ENCODE results near the gene PODNL1.
"Not testable (repeated sequence)": the region's sequence is repeated elsewhere in the genome, so short reads cannot be mapped to it uniquely, and the experiment has no call there.

PODNL1 gene

DNA sequence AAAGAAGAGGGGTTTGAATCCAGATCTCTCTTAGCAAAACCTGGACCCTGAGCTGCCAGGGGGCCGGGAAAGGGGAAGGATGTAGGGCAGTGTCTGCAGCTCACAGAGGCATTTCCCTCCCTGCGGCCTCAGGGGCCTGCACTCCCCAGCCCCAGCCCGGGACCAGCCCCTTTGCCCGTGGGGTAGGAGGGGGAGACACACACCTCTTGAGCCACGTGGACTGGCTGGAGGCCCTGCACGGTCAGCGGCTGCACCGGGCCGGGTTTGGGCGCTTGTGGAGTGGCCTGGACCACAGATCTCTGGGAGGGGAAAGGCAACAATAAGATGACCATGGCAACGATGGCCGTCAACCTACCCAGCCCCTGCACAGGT is 41.0 kb upstream of the PODNL1 start:
- Mint-ChIP-seq H3K27ac (peak overlapping the region; percentile 37), H3K36me3 (peaks cover 19% of the 10 kb centered on the region), H3K4me1 (peaks cover 9% of the 10 kb centered on the region), H3K9me3 (no peaks in the 10 kb centered on the region), H3K4me3 (peak overlapping the region; percentile 59)
- DNase-seq (ENCODE audit: low spot score in 2 of 2) (no peak), ATAC-seq (peak; percentile 2)

DNA sequence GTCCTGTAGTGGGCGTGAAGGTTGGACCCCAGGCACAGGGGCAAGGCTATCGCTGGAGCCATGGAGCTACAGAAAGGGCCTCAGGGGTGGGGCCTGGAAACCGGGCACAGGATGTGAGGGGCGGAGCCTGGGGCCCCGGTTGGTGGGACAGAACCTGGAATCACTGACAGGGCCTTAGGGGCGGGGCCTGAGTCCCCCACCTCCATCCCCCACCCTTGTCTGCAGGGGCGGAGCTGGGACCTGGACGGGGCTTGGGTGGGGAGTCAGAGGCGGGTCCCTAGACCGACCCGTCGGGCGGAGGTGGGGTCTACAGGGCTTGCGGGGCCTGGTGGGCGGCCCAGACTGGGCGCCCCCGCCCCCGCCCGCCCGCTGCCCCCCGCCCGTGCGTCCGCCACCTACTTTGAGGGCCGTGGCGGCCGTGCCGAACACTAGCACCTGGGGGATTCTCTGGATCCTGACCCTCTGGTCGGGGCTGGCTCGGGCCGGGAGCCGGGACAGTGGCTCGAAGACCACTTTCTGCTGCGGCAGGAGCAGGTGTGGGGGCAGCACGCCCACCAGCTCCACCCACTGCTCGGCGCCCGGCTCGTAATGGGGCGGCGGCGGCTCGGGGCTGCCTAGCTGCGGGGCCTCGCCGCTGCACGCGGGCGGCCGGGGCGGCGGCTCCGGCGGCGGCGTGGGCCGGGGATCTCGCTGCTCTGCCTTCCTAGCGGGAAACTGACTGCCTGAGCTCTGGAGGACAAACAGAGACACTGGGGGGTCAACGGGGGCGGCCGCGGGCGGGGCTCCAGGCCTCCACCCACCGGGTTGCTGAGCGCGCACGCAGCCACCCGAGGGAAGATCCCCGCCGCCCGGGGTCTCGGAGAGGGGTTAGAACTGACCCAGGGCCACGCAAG is 40.4 kb upstream of the PODNL1 start:
- Mint-ChIP-seq H3K9me3 (no peaks in the 10 kb centered on the region), H3K4me1 (peaks cover 15% of the 10 kb centered on the region), H3K4me3 (peak overlapping the region; percentile 59), H3K36me3 (peaks cover 25% of the 10 kb centered on the region), H3K27ac (peak overlapping the region; percentile 74)
- ATAC-seq (peak; percentile 53), DNase-seq (ENCODE audit: low spot score in 2 of 2) (no peak)

DNA sequence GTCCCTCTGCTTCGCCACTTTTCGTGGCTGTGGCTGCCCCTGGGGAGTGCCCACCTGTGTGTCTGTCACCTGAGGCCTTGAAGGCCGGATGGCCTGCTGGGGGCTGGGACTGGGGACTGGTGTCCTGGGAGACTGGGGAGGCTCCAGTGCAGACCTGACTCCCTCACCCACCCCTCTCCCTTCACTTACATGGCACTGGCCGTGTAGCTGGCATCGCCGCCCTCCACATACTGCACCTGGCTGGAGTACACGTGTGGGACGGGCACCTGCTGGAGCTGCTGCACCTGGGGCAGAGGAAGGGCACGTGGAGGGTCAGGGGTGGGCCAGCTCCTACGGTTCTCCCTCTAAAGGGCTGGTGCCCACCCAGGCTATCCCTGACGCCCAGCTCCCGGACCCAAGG is 39.6 kb upstream of the PODNL1 start:
- DNase-seq (ENCODE audit: low spot score in 2 of 2), result no peak
- H3K27ac Mint-ChIP-seq, result peak overlapping the region; percentile 74
- H3K4me1 Mint-ChIP-seq, result peaks cover 15% of the 10 kb centered on the region
- no peak for ATAC-seq
- peak overlapping the region; percentile 59 for H3K4me3 Mint-ChIP-seq
- H3K9me3 Mint-ChIP-seq, result no peaks in the 10 kb centered on the region
- H3K36me3 Mint-ChIP-seq, result peaks cover 32% of the 10 kb centered on the region

DNA sequence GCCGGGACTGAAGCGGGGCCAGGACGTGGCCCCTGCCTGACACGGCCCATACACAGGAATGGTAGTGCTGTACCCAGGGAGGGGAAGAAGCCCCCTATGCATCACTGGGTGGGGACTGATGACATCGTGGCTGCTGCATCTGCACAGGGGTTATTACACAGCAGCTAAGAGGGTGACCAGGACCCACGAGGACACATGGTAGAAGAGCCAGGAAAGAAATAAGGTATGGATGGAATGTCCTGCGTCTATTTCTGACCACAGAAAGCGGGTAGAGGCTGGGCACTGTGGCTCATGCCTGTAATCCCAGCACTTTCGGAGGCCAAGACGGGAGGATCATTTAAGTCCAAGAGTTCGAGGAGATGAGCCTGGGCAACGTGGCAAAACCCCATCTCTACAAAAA is 38.2 kb upstream of the PODNL1 start:
- peaks cover 42% of the 10 kb centered on the region for H3K36me3 Mint-ChIP-seq
- H3K9me3 Mint-ChIP-seq, result no peaks in the 10 kb centered on the region
- DNase-seq (ENCODE audit: low spot score in 2 of 2) (no peak), ATAC-seq (no peak)
- H3K4me3 Mint-ChIP-seq, result no peak overlapping the region
- peak overlapping the region; percentile 4 for H3K27ac Mint-ChIP-seq
- peaks cover 15% of the 10 kb centered on the region for H3K4me1 Mint-ChIP-seq

DNA sequence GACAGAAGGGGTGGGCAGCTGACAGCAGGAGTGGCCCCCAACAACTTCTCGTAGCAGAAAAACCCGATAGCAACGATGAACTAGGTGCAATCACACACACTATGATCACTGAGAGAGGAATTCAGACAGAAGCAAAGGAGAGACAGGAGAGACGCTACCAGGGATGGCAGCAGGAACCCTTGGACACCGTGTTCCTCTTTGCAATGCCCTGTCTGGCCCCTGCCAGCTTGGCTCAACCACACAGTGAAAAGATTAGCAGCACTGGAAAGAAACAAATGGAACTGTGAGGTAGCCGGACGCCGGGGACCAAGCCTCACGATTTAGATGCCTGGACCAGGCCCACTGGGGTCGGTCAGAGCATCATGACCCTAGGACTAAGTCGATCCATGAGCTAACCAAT is 37.7 kb upstream of the PODNL1 start:
- H3K27ac Mint-ChIP-seq, result no peak overlapping the region
- H3K4me1 Mint-ChIP-seq, result peaks cover 15% of the 10 kb centered on the region
- no peak overlapping the region for H3K4me3 Mint-ChIP-seq
- DNase-seq (ENCODE audit: low spot score in 2 of 2) (no peak), ATAC-seq (no peak)
- peaks cover 48% of the 10 kb centered on the region for H3K36me3 Mint-ChIP-seq
- no peaks in the 10 kb centered on the region for H3K9me3 Mint-ChIP-seq

DNA sequence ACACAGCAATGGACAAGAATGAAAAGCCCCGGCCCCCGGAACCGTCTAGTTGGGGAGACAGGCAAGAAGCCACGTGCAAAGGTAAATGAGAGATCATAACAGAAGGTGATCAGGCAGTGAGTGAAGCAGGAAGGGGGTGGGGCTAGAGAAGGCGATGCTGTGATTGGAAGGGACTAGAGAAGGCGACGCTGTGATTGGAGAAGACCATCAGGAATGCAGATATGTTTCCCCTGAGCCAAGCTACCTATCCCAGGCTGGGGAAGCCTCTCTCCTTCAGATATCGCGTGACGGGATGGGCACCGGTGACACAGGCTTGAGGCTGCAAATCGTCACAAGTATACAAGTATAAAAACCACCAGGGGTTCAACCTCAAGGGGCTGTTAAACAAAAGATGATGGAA is 35.9 kb upstream of the PODNL1 start:
- Mint-ChIP-seq H3K4me3 (no peak overlapping the region), H3K4me1 (peaks cover 9% of the 10 kb centered on the region), H3K27ac (peak overlapping the region; percentile 30), H3K9me3 (no peaks in the 10 kb centered on the region), H3K36me3 (peaks cover 61% of the 10 kb centered on the region)
- ATAC-seq (peak; percentile 42), DNase-seq (ENCODE audit: low spot score in 2 of 2) (no peak)

DNA sequence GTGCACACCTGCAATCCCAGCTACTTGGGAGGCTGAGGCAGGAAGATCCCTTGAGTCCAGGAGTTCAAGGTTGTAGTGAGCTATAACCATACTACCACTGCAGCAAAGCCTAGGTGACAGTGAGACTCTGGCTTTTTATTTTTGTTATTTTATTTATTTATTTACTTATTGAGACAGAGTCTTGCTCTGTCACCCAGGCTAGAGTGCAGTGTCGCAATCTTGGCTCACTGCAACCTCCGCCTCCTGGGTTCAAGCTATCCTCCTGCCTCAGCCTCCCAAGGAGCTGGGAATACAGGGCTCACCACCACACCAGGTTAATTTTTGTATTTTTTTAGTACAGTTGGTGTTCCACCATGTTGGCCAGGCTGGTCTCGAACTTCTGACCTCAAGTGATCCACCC is 35.3 kb upstream of the PODNL1 start:
- H3K36me3 Mint-ChIP-seq, result peaks cover 66% of the 10 kb centered on the region
- H3K27ac Mint-ChIP-seq; H3K4me3 Mint-ChIP-seq; H3K9me3 Mint-ChIP-seq; DNase-seq (ENCODE audit: low spot score in 2 of 2); H3K4me1 Mint-ChIP-seq; ATAC-seq: not testable (repeated sequence)

DNA sequence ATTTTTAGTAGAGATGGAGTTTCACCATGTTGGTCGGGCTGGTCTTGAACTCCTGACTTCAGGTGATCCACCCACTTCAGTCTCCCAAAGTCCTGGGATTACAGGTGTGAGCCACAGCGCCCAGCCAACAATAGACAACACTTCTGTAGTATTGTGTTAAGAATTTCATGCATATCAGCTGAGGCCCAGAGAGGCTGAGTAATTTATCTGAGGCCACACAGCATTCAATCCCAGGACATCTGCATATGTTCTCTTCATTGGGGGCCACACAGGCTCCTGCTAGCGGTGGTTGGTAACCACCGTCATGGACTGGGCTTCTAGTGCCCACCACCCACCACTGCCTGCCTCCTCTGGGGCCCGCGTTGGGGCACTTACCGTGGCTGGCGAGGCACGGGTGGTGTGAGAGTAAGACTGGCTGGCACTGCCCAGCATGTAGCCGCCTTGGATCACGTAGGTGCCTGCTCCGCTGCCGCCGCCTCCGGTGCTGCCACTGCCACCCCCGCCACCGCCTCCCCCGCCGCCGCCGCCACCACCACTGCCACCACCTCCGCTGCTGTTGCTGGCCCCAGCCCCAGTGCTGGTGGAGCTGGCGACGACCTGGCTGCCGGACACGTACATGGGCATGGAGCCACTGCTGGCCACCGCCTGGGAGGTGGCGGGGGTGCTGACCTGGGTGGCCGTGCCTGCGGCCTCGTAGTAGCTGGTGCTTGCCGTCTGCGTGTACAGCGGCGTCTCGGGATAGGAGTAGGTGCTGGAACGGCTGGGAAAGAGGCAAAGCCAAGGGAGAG is 34.3 kb upstream of the PODNL1 start:
- no peaks in the 10 kb centered on the region for H3K9me3 Mint-ChIP-seq
- DNase-seq (ENCODE audit: low spot score in 2 of 2), result no peak
- H3K4me1 Mint-ChIP-seq, result peaks cover 9% of the 10 kb centered on the region
- H3K4me3 Mint-ChIP-seq, result no peak overlapping the region
- no peak overlapping the region for H3K27ac Mint-ChIP-seq
- no peak for ATAC-seq
- H3K36me3 Mint-ChIP-seq, result peaks cover 73% of the 10 kb centered on the region

DNA sequence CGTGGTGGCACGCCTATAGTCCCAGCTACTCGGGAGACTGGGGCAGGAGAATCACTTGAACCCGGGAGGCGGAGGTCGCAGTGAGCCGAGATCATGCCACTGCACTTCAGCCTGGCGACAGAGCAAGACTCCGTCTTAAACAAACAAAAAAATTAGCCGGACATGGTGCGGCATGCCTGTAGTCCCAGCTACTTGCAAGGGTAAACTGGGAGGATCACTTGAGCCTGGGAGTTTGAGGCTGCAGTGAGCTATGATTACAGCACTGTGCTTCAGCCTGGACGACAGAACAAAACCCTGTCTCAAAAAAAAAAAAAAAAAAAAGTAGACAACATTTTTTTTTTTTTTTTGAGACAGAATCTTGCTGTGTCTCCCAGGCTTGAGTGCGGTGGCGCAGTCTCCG is 33.7 kb upstream of the PODNL1 start:
- H3K36me3 Mint-ChIP-seq, result peaks cover 79% of the 10 kb centered on the region
- not testable (repeated sequence) for H3K9me3 Mint-ChIP-seq; H3K4me3 Mint-ChIP-seq; DNase-seq (ENCODE audit: low spot score in 2 of 2); H3K27ac Mint-ChIP-seq; ATAC-seq; H3K4me1 Mint-ChIP-seq

DNA sequence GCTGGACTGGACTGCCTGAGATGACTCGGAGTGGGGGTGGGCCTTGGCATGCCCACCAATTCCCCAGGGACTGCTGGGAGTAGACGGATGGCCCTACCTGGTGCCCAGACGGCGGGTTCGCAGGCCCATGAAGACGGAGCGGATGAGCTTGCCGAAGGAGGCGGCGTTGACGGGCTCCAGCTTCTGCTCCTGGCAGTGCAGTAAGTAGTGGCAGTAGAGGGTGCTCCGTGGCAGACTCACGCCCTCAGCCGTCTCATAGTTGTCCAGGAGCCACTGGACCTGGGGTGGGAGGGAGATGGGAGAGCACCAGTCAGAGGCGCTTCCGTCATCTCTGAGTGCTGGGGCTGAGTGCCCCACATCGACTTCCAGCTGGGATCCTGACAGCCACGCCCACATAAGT is 31.7 kb upstream of the PODNL1 start:
- H3K9me3 Mint-ChIP-seq, result no peaks in the 10 kb centered on the region
- no peak for ATAC-seq
- no peak for DNase-seq (ENCODE audit: low spot score in 2 of 2)
- no peak overlapping the region for H3K4me3 Mint-ChIP-seq
- no peak overlapping the region for H3K27ac Mint-ChIP-seq
- peaks cover 9% of the 10 kb centered on the region for H3K4me1 Mint-ChIP-seq
- peaks cover 69% of the 10 kb centered on the region for H3K36me3 Mint-ChIP-seq

DNA sequence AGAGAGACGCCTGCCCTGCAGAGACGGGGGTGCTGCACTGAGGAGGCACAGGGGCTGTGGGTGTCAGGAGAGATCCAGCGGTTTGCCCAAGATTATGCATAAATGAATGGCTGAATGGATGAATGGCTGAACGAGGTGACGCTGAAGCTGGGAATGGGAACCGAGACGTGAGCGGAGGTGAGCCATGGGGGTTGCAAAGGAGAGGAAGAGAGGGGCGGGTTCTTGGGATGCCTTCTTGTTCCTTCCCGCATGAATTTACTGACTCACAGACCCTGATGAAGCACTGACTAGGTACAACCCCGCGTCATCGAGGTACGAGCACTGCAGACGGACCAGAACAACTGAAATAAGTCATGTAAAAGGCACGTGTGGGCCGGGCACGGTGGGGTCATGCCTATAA is 30.8 kb upstream of the PODNL1 start:
- no peak for ATAC-seq
- Mint-ChIP-seq H3K4me1 (peaks cover 3% of the 10 kb centered on the region), H3K9me3 (no peaks in the 10 kb centered on the region), H3K27ac (no peak overlapping the region), H3K36me3 (peaks cover 69% of the 10 kb centered on the region), H3K4me3 (no peak overlapping the region)
- DNase-seq (ENCODE audit: low spot score in 2 of 2), result no peak

DNA sequence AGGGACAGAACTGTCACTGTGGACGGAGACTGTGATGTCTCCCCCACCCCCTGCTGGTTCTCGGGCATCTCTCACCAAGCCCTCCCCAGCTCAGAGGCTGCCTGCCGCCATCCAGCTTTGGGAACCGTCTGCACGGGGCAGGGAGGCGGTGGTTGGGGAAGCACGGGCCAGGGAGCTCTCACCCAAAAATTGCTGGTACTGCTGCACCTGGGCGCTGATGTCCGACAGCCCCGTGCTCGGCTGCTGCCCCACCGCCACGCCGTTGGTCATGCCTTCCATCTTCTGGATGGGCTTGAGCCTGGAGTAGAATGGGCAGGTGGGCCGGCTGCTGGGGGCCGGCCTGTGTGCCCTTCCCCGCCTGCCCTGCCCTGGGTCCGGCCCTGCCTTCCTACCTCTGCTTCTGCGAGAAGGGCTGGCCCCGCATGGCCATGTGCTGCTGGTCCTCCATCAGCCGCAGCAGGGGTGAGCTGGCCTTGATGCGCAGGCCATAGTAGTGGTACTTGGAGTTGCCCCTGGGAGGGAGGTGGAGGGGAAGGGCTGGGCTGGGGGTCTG is 30.2 kb upstream of the PODNL1 start:
- H3K36me3 Mint-ChIP-seq, result peaks cover 64% of the 10 kb centered on the region
- no peak for DNase-seq (ENCODE audit: low spot score in 2 of 2)
- H3K9me3 Mint-ChIP-seq, result no peaks in the 10 kb centered on the region
- H3K27ac Mint-ChIP-seq, result no peak overlapping the region
- no peaks in the 10 kb centered on the region for H3K4me1 Mint-ChIP-seq
- H3K4me3 Mint-ChIP-seq, result no peak overlapping the region
- ATAC-seq, result peak; percentile 20

DNA sequence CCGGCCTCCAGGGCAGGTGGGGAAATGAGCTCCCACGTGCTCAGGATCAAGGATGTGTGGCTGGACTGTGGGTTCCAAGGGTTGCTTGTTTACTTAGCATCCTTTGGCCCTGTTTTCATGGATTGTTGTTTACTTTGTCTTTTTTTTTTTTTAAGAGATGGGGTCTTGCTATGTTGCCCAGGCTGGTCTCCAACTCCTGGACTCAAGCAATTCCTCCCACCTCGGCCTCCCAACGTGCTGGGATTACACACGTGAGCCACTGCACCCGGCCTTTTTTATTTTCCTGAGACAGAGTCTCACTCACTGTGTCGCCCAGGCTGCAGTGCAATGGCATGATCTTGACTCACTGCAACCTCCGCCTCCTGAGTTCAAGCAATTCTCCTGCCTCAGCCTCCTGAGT is 29.0 kb upstream of the PODNL1 start:
- not testable (repeated sequence) for H3K27ac Mint-ChIP-seq; H3K4me3 Mint-ChIP-seq; H3K9me3 Mint-ChIP-seq; ATAC-seq; H3K4me1 Mint-ChIP-seq; DNase-seq (ENCODE audit: low spot score in 2 of 2)
- H3K36me3 Mint-ChIP-seq, result peaks cover 55% of the 10 kb centered on the region

DNA sequence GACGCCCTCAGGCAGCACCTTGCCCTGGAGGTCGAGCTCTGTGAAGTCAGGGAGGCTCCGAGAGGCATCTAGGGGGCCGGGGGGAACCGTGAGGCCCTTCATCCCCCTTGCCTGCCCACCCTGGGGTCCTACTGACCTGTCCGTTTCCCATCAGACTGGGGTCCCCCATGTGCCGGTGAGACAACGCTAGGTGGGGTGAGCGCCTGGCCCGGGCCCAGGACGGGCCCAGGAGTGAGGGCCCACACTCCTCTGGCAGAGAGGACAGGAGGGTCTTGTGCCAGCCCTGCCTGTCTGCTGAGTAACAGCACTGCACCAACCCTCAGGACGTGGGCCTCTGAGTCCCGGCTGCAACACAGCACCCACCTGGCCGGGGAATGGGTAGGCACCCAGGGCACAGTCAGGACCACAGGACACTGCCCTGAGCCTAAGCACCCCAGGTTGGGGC is 28.5 kb upstream of the PODNL1 start:
- no peak overlapping the region for H3K4me3 Mint-ChIP-seq
- H3K27ac Mint-ChIP-seq, result no peak overlapping the region
- H3K36me3 Mint-ChIP-seq, result peaks cover 54% of the 10 kb centered on the region
- no peaks in the 10 kb centered on the region for H3K9me3 Mint-ChIP-seq
- ATAC-seq (no peak), DNase-seq (ENCODE audit: low spot score in 2 of 2) (no peak)
- H3K4me1 Mint-ChIP-seq, result no peaks in the 10 kb centered on the region

DNA sequence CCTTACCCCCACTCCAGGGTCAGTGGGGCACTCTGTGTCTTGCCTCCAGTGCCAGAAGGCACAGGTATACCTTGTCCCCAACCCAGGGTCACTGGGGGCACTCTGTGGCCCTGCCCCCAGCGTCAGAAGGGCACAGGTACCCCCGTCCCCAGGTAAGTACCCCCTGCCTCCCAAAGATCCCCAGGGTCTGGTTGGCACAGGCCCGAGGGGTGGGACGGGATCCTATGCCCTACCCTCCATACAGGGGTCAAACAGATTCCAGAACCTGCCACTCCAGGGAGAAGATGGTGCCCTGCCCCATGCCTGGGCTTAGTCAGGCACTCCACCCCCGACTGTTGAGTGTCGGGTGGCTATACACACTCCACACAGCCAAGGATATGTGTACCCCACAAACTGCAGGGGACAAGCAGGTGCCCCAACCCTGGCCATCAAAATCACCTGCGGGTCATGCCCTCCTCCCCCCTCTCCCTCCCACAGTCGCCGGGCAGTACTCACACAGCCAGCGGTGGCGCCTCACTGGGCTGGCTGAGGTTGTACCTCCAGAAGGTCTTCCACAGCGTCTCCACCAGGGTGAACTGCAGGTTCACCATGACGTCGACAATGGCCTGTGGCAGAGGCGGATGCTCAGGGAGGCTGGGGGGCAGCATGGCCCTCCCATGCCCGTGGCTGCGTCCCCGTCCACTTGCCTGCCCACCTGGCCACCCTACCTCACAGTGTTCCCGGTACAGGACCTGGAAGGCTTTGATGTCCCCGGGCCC is 27.9 kb upstream of the PODNL1 start:
- ATAC-seq (no peak), DNase-seq (ENCODE audit: low spot score in 2 of 2) (no peak)
- no peak overlapping the region for H3K4me3 Mint-ChIP-seq
- H3K36me3 Mint-ChIP-seq, result peaks cover 54% of the 10 kb centered on the region
- H3K9me3 Mint-ChIP-seq, result no peaks in the 10 kb centered on the region
- H3K27ac Mint-ChIP-seq, result no peak overlapping the region
- H3K4me1 Mint-ChIP-seq, result no peaks in the 10 kb centered on the region
